SH-SY5Y (cell line): Measurements from ENCODE around the gene CPSF2.

Experiments used
- GATA2 ChIP-seq: IDR thresholded peaks from 2 replicates; pipeline ENCODE4 v1.6.1; 2011; ENCODE audit warnings: mild to moderate bottlenecking, low read depth, low read length
- GATA3 ChIP-seq: IDR thresholded peaks from 2 replicates; pipeline ENCODE4 v1.6.1; 2011; ENCODE audit warnings: low read depth, mild to moderate bottlenecking, low read length, moderate library complexity

GRCh38 chr14:92122761-92123160 lies 992 bp downstream of the CPSF2 start:
- TF ChIP-seq GATA3 = no peak
- no peak for TF ChIP-seq GATA2
